ENCODE results near the gene DHDH.

DHDH gene

GRCh38 chr19:48950830-48951519 lies 17.5 kb downstream of the DHDH start:
- no peak for DNase-seq

GRCh38 chr19:48953141-48953540 lies 19.6 kb downstream of the DHDH start:
- no peak for DNase-seq

GRCh38 chr19:48953990-48954594 lies 20.6 kb downstream of the DHDH start:
- DNase-seq = no peak

GRCh38 chr19:48954595-48955307 lies 21.3 kb downstream of the DHDH start, which contains the start of gene BAX:
BAX (plus strand) TSS chr19:48954875; CDS start chr19:48954929, 54 bp downstream.
- peak; percentile 96 to 98 for DNase-seq

- DNase-seq = no peak
Observed at GRCh38 chr19:48955308-48955958, 21.9 kb downstream of the DHDH start.

GRCh38 chr19:48958006-48958405 lies 24.5 kb downstream of the DHDH start:
- no peak for DNase-seq

GRCh38 chr19:48959341-48960239 lies 26.1 kb downstream of the DHDH start:
- no peak for DNase-seq

- no peak for DNase-seq
Observed at GRCh38 chr19:48961051-48961649, 27.7 kb downstream of the DHDH start.

GRCh38 chr19:48961673-48962028 lies 28.2 kb downstream of the DHDH start:
- no peak for DNase-seq

GRCh38 chr19:48962029-48962848 lies 28.7 kb downstream of the DHDH start:
- peak; percentile 37 to 59 for DNase-seq

GRCh38 chr19:48962849-48963165 lies 29.3 kb downstream of the DHDH start:
- no peak for DNase-seq

GRCh38 chr19:48963371-48964204 lies 30.1 kb downstream of the DHDH start:
- DNase-seq = peak; percentile 74 to 77

GRCh38 chr19:48964205-48965039 lies 30.9 kb downstream of the DHDH start:
- peak in 1 of 2 donors; percentile 41 for DNase-seq

GRCh38 chr19:48965040-48965805 lies 31.7 kb downstream of the DHDH start, which contains the start of gene FTL:
FTL (plus strand) TSS chr19:48965309; CDS start chr19:48965508, 199 bp downstream.
- DNase-seq = peak; percentile 92 to 93

- peak; percentile 89 to 91 for DNase-seq
Observed at GRCh38 chr19:48965806-48966540, 32.5 kb downstream of the DHDH start.

GRCh38 chr19:48966541-48967345 lies 33.2 kb downstream of the DHDH start:
- no peak for DNase-seq

Measured in stimulated activated CD4-positive, alpha-beta T cell treated with anti-CD3 and anti-CD28 coated beads, Interleukin-2, amount 100 ng/mL, for 24 hours (primary cell).